HG02763 (cell line): ENCODE measurements around the gene C8G.

Experiments used
- ATAC-seq: cut with Tn5 transposase; IDR thresholded peaks from one replicate; pipeline ENCODE4 v1.9.1; 2021; ENCODE audit warnings: mild to moderate bottlenecking, moderate library complexity; ENCODE audit not compliant: unreplicated experiment

C8G gene

DNA sequence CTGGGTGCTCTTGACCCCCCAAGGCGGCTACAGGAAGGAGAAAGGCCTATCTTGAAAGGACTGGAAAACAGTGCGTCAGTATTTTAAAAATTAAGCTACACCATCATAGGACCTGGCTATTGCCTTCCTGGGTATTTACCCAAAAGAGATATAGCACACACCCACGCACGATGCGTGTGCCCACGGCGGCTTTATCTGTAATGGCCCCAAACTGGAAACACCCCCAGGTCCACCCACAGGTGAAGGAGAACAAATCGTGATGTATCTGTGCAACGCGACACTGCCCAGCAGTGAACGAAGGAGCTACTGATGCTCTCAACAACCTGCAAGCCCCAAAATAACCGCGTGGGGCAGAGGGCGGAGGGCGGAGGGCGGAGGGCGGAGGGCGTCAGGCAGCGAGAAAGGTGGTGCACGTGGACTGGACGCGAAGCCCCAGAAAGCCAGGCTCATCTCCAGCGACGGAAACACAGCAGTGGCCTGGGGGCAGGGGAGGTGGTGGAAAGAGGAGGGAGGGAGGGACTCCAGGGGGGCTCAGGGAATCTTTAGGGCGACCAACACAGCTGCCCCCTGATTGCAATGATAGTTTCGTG lies 19.9 kb downstream of the C8G start:
- no peak for ATAC-seq

DNA sequence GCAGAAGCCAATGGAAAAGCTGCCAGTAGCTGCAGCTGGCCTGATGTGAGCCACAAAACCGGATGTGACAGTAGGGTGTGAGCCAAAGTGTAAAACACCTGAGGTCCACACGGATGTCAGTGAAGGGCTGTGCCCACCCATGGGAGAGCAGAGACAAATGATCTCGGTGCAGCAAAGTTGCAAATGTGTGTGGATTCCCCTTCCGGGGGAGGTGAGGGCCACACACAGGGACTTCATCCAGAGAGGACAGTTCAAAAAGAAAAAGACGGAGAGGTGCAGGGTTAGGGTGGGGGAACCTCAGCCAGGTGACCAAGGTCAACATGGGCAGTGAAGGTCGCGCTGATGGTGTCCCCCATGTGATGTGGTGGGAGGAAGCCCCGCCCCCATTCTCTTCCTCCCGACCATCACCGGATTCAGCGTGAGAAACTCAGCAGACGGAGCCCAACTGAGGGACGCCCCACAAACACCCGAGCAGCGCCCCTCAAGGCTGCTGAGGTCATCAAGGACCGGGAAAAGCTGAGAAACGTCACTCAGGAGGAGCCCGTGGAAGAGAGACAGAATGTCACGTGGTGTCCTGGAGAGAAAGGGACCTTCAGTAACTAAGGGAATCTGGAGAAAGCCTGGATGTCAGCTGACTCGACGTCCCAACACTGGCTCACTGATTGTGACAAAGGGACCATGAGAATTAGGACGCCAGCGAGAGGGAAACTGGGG lies 20.9 kb downstream of the C8G start:
- no peak for ATAC-seq

DNA sequence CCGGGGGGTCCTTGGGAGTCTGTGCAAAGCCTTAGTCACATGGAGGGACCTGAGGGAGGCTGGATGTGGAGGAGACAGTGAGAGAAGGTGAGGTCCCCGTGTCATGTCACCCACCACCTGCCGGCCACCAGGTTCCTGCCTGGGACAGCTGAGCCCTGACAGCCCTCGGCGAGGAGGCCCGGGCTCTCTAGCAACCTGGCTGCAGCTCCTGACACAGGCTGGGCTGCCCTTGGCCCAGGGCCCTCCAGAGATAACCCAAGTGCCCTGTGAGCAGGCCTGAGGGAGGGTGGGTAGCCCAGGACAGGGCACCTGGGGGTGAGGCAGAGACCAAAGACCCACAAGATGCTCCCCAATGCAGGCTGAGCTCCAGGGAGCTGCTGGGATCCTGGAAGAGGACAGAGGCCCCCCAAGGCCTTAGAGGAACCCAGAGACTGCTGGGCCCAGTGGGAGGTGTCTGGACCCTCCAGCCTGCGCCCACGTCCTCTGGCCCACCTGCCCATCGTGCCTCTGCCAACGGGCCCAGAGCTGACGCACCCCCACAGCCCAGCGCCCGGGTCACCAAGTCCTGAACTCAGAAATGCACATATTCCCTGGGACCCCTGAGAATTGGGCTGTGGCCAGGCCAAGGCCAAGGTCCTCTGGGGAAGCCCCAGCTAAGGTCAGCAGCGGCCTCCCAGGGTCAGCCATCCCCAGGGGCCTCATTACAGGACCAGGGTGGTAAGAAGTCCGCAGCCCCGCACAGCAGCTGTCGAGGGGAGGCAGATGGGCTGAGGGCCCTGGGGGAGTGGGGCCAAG lies 23.5 kb downstream of the C8G start:
- ATAC-seq: no peak

DNA sequence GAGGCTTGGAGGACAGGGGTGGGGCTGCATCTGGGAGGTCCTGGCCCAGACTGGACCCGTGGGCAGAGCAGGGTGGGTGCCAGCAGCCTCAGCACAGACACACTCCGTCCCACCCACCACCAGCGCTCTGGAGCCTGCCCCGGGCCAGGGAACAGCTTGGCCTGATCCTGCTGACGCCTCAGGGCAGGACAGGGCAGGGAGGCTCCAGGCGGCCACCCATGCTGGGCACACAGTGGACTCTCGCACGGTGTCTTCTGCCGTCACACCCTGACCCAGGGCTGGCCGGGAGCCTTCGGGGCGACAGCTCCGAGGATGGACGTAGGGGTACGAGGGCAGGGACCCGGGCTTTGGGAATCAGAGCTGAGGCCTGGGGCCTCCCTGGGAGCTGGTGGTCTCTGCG lies 24.1 kb downstream of the C8G start:
- no peak for ATAC-seq

DNA sequence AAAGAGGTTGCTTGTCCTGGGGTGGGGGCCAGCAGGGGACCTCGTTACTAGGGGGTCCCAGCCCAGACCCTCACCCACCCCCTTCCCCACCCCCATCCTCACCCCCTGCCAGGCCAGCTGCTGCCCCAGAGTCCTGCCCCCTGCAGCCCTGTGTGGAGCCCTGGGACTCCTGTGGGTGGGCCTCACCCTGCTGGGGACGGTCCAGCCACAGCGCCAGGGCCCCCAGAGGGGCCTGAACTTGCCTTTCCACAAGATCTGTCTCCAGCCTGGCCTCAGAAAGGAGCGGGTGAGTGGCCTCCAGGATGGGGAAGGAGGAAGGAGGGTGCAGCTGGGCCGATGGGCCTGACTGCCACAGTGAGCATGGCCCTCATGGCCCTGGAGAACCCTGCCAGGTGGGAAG lies 24.7 kb downstream of the C8G start:
- ATAC-seq: no peak

DNA sequence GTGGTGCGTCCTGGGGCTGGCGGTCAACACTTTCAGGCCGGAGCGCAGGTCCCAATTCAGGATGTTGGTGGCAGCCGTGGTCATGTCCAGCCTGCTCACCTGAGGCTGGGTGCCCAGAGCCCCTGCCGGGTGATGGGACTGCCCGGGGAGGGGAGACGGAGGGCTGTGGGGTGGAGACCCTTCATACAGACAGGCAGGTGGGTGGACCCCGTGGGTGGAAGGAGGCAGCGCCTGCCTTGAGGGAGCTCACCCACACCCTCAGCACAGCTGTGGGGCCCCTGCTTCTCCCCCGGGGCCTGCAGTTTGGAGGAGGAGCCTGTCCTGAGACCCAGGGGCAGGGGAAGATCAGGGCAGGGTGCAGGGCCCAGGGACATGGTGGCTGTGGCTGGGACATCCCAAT lies 25.3 kb downstream of the C8G start:
- ATAC-seq: no peak

DNA sequence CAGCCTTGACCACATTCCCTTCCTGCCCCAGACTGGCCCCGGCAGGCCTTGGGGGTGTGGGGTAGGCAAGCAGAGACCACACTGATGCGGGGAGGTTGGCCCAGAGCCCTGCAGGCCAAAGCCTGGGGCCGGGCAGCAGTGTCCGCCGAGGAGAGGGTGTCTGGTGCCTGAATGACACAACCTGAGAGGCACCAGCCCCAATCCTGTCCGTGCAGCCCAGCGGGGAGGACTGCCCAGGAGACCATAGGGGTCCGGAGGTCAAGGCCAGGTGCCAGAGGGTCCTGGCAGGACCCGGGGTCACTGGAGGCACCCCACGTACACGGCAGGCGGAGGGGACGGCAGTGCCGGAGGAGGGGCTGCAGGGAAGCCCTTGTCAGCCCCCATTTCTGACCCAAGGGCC lies 26.7 kb downstream of the C8G start:
- no peak for ATAC-seq

DNA sequence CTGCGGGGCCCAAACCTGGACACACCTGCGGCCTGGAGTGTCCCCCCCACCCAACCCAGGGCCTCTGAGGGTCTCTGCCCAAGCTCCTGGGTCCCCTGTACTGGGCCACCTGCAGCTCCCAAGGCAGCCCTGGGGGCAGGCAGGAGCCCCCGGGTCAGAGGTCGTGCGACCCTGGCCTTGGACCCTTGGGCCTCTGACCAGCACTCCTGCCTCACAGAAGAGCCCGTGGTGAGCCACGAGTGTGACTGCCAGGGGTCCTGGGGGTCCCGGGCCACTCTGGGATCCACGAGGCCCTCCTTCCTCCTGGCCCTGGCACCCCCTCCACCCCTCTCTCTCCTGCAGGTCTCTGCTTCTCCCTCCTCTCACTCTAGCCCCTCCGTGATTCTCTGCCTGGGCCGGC lies 27.3 kb downstream of the C8G start:
- no peak for ATAC-seq

DNA sequence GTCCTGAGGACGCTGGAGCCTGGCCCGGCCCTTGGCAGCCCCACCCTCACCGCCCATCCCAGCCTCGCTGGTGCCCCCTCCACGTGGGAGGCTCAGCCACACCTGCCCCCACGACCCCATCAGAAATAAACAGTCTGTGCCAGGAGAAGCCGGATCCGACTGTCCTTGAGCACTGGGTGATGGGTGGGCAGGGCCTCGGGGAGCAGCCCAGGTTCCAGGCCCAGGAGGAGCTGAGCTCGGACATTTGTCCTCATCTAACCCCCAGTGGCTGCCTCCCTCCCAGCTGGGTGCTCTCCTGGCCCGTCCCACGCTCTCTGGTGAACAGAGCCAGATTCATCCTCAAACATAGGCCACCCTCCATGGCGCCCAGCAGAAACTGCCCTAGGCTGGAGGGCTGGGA lies 27.7 kb downstream of the C8G start:
- no peak for ATAC-seq

DNA sequence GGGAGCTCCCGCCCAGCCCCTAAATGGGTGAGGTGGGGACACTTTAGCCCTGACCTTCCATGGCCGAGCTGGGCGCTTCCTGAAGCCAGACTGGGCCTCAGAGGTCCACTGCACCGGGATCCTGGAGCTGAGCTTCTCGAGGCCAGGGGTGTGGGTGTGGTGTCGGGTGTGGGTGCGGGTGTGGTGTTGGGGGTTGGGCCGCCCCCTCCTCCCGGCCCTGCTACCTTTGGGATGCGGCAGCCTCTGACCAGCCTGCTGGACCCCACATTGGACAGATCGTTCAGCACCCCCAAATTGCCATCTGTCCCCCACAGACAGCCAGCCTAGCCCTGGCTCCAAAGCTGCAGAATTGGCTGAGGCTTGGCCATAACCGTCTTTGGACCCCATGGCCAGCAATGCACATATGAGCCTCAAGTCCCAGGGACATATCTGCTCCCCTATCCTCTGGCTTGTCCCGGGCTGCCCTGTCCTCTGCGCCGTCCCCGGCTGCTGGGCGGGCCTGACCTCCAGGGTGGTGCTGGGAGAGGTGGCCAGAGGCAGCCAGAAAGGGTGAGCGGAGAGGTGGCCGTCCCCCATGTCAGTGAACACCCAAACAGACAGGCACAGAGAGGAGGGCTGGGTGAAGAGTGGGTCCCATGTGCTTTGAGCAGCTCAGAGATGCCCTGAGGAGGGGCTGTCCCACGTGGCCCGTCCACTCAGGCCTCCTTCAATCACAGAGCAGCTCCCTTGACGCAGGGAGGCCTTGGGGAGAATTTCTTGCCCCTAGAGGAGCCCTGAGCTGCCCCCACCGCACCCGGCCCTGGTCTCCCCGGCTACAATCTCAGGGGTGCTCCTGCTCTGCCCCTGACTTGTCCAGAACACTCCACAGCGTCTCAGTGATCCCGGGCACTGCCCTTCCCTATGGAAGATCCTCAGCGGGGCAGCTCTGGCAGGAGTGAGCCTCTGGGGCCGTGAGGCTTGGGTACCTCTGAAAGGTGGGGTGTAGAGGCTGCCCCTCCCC lies 28.9 kb downstream of the C8G start:
- ATAC-seq: no peak

DNA sequence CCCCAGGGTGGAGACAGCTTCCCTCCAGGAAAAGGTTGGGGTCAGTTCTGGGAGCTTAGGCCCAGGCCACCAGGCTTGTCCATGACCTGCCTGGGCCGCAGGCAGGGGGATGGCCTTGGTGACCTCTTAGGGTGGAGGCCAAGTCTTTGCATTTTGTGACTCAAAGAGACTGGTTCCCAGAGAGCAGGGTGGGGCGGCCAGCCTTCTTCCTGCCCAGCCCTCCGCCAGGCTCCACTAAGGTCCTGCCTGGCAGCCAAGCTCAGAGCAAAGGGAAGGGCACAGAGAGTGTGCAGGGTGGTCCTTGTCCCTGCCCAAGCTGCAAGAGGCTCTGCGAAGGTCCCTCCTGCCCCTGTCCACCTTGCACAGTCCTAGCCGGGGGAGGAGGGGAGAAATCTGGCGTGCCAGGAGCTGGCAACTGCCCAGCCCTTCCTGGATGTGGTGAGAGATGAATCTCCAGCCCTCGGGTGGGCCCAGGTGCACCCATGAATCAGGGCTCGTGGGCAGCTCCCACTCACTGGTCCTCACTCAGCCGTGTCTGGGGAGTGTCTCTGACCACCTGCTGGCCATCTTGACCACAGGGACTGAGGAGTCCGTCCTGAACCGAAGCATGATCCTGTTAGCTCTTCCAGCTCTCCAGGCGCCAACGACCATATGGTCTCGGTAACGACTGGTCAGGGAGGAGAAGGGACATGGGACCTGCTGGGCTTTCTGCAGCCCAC lies 29.9 kb downstream of the C8G start:
- ATAC-seq: no peak

DNA sequence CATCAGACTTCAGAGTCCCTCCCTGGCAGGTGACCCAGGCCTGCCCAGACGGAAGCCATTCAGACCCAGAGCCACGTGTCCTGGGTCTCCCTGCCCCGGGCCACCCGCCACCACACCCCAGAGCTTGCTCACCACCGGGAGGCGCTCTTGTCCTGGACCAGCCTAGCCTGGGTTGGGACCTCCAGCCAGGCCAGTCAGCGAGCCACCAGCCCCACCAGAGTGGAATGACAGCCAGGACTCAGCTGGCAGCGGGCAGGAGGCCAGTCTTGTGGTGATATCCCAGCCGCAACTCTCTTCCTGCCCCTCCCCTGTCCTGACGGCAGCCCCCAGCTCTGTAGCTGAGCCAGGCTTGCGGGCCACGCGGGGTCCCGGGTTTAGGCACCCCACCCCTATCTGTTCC lies 30.6 kb downstream of the C8G start:
- ATAC-seq: no peak

DNA sequence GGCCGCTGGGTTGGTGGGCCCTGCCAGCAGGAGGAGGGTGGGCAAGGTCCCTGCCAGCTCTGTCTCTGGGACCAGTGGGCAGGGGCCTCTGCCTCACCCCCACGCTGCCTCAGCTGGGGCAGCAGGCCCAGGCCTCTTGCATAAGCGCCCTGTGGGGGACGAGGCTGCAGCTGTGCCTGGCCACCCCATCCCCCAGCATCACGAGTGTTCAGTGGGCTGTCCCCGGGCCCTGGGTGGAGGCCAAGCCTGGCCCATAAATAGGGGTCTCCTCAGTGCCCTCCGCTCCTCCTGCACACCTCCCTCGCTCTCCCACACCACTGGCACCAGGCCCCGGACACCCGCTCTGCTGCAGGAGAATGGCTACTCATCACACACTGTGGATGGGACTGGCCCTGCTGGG lies 32.2 kb downstream of the C8G start, which contains the start of gene PTGDS:
PTGDS (plus strand) TSS at position 282 of the 400 bp plus-strand sequence; CDS start at position 357, 75 bp downstream.
- ATAC-seq: no peak

DNA sequence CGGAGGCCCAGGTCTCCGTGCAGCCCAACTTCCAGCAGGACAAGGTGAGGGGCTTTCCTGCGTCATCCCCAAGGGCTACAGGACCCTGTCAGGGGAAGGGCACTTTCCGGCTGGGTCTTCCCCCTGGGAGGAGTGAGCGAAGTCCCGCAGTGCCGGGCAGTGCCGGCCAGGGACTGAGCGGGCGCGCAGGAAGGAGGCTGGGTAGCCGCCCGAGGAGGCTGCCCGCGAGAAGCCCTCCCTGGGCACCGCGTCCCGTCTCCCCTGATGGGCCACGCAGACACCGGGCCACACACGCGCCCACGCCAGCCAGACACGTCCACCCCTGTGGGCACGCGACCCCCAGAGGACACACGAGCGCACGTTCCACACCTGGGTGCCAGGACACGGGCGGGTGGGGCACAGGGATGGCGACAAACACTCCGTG lies 32.6 kb downstream of the C8G start:
- ATAC-seq: no peak

DNA sequence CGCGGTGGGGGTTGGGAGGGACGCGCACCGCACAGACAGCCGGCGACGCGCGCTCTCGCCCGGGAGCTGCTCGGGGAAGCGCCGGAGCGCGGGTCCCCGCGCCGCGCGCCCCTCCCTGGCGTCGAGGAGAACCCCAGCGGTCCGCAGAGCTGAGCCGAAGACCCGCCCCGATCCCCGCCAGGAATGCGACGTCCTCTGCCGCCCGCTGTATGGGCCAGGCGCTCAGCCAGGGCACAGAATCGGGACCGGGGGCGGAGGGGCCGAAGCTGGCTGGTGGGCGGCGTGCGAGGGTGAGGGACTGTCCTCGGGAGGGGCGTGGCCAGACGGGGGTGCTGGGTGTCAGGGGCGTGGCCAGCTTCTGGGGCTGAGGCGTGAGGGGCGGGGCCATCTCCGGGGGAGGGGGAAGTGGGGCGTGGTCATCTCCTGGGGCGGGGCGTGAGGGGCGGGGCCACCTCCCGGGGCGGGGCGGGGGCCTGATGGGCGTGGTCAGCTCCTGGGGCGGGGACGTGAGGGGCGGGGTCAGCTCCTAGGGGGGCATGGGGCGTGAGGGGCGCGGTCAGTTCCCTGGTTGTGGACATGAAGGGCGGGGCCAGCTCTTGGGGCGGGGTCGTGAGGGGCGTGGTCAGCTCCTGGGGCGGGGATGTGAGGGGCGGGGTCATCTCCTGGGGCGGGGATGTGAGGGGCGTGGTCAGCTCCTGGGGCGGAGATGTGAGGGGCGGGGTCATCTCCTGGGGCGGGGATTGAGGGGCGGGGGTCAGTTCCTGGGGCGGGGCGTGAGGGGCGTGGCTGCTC lies 33.2 kb downstream of the C8G start:
- ATAC-seq: no peak

DNA sequence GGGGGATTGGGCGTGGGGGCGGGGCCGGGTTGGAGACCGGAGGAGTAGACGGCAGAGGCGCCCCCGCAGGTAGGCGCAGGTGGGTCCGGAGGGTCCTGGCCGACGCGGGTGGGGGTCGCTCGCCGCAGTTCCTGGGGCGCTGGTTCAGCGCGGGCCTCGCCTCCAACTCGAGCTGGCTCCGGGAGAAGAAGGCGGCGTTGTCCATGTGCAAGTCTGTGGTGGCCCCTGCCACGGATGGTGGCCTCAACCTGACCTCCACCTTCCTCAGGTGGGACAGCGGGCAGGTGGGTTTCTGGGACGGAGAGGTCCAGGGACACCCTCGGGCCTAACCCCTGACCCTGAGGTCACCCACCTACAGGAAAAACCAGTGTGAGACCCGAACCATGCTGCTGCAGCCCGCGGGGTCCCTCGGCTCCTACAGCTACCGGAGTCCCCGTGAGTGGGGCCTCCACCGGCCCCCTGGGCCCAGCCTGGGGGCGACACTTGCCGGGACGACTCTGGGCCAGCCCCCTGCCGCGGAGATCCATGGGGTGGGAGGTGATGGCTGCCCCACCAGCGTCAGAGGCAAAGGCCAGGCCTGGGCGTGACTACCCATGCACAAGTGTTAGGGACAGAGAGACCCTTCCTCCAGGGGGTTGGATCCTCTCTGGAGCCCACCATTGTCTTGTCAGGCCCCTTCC lies 34.0 kb downstream of the C8G start:
- no peak for ATAC-seq

DNA sequence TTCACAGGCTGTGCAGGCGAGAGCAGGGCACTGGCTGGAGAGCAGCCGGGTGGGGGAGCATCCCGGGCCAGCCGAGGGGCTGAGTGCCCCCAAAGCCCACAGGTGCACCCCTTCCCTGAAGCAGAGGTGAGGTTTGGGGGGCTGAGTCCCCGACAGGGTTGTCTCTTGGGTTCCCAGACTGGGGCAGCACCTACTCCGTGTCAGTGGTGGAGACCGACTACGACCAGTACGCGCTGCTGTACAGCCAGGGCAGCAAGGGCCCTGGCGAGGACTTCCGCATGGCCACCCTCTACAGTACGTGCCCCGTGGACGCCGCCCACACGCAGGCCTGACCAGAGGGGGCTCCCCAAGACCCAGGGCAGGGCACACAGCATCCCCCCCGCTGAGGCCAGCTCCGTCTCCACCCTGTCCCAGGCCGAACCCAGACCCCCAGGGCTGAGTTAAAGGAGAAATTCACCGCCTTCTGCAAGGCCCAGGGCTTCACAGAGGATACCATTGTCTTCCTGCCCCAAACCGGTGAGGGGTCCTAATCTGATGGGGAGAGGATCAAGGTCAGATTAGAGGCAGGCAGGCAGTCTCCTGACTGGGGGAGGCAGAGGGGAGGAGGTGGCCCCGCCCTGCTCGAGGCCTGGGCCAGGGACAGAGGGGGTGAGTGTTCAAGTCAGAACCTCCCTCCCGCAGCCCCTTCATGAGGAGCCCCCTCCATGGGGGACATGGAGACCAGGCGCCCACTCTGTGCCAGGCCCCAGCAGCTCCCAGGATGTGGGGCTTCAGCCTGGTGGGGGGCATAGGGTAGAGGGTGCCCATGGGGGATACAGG lies 34.9 kb downstream of the C8G start:
- no peak for ATAC-seq
